A549 (cell line): Measurements from ENCODE around the gene STK16.

Source experiments
- CEBPB ChIP-seq, 2 experiments: fragments of >200 bp in 1 of 2; sonication (Bioruptor Twin) in 1 of 2; formaldehyde crosslinking in 1 of 2; IDR thresholded peaks; 2 replicates each; pipeline ENCODE4 v1.6.1; 2012 to 2016
- CTCF ChIP-seq: fragments of >200 bp; sonication (Bioruptor Twin); formaldehyde crosslinking; IDR thresholded peaks from 3 replicates; pipeline ENCODE4 v1.5.1; 2016
- ESRRA ChIP-seq: fragments of 150-350 bp; IDR thresholded peaks from 2 replicates; pipeline ENCODE4 v1.6.1; 2014; ENCODE audit warnings: mild to moderate bottlenecking, low read length, borderline replicate concordance
- MAX ChIP-seq: IDR thresholded peaks from 2 replicates; pipeline ENCODE4 v1.6.1; 2012
- POLR2A ChIP-seq: IDR thresholded peaks from 2 replicates; pipeline ENCODE4 v1.6.1; 2012; ENCODE audit warnings: mild to moderate bottlenecking, low read length
- RAD21 ChIP-seq, 2 experiments: fragments of >200 bp in 1 of 2; sonication (Bioruptor Twin) in 1 of 2; formaldehyde crosslinking in 1 of 2; IDR thresholded peaks in 1 of 2; conservative IDR thresholded peaks in 1 of 2; 2 replicates in 1 of 2; 3 replicates in 1 of 2; pipeline ENCODE4 v1.6.1; 2012 to 2018; ENCODE audit warnings: inconsistent platforms in 1 of 2
- RNF2 ChIP-seq: fragments of 200-600 bp; sonication (generic); IDR thresholded peaks from 2 replicates; pipeline ENCODE4 v1.6.1; 2016; ENCODE audit warnings: low read depth, mild to moderate bottlenecking, antibody characterized with exemption, moderate library complexity, borderline replicate concordance
- TP53 ChIP-seq: fragments of 250-450 bp; sonication (Bioruptor Pico); IDR thresholded peaks from 2 replicates; pipeline ENCODE4 v1.5.0; 2021; ENCODE audit warnings: mild to moderate bottlenecking, moderate library complexity
- ZNF302 ChIP-seq: fragments of 250-450 bp; sonication (Bioruptor Pico); IDR thresholded peaks from 2 replicates; pipeline ENCODE4 v1.9.0; 2021; ENCODE audit warnings: inconsistent platforms, mild to moderate bottlenecking, moderate library complexity

GRCh38 chr2:219213026-219213415, 32.3 kb upstream of the STK16 start:
- TF ChIP-seq RAD21 (conservative IDR thresholded peaks at IDR 0.05 in 1 of 2, IDR thresholded peaks at IDR 0.05 in 1 of 2) (no peak), MAX (no peak), POLR2A (no peak), TP53 (CRISPR knock-in tag) (no peak), CEBPB (IDR thresholded peaks at IDR 0.05) (no peak), ZNF302 (CRISPR knock-in tag) (no peak), CTCF (no peak), RNF2 (no peak), ESRRA (no peak)
